NCI-H2107 treated with DMSO at 0.1 percent for 48 hours (cell line): ENCODE measurements around the gene XPR1.

Experiments used
- DNase-seq: peaks from one replicate; lab custom pipeline; 2025; ENCODE audit not compliant: unreplicated experiment; lab: John Stamatoyannopoulos, UW

XPR1 gene

DNA sequence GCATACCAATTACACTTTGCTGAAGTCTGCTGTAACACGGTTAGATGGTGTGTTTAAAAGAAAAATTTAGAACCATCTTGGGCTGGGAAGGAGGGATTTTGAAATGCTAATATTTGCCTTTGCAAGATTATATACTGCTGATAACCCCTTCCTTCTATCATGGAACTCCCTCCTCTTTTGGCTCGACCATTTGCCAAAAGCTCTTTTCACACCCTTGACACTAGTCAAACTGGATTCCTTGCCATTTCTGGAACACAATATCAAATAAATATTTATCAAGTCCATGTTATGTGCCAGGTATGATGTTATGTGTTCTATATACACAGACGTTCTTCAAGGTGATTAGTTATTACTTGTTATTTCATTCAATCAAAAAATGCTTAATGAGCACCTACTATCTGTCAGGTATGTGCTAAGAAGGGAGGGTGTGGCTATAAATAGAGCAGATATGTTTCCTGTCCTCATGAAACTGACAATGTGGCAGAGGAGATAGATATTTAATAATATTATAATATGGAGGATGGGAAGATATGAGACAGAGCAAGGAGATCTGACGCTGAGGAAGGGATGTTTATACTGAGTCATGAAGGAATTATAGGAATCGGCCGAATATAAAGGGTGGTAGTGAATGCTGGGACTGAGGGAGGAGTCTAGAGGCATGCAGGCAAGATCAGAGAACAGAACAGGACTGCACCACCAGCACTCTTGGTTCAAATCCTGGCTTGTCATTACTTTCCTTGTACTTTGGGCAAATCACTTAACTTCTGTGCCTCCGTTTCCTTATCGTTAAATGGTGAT lies 16.1 kb upstream of the XPR1 start:
- no peak for DNase-seq

DNA sequence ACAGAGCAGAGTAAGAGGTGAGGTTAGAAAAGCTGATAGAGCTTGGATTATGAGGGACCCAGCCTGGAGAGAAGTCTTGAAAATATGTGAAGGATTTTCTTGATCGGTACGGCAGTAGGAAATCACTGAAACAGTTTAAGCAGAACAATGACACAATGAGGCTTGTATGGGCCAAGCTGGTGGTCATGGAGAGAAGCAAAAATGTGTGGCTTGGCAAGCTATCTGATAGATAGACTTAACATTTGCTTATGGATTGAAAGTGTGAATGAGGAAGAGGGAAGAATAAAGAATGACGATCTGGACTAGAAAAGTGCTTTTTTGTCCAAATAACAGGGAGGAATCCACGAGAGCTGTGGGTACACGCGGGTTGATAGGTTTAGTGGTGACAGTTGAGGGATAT lies 15.4 kb upstream of the XPR1 start:
- DNase-seq, result no peak

DNA sequence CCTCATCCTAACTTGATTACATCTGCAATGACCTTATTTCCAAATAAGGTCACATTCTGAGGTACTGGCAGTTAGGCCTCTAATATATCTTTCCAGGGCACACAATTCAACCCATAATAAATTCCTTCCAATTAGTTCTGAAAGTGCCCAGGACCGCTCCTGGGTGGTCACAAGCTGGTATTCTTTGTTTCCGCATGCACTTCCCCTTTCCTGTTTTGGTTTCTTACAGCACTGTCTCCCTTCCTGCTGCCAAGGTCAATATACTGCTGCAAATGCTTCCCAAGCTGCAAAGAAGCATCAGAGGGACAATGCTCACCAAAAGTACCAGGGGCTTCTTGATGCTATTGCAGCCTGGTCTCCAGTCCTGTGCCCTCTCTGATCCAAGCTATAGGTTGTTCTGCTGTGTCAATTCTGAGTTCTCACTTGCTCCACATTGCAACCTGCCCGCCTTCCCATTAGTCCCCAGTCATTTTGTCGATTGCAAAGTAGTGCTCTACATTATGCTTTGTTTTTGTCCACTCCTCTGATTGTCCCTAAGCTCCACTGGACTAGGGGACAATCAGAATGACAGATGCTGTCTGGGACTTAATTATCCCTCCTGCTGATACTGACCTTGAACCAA lies 13.9 kb upstream of the XPR1 start:
- DNase-seq, result no peak

DNA sequence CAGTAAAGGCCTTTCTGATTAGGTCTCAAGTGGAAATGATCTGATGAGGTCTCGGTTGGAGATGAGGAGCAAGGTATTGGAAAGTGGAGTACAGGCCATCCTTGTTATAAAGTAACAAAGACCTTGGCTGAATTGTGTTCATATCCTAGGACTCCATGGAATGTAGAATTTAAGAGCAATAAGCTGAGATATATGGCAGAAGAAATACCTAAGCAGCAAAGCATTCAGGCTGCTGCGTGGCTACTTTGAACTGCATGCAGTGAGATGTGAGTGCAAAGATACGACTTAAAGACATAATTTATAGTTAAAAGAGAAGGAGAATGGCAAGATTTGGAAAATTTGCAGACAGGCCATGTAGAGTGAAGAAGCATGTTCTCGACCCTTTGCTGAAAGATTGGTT lies 11.2 kb upstream of the XPR1 start:
- DNase-seq, result no peak

DNA sequence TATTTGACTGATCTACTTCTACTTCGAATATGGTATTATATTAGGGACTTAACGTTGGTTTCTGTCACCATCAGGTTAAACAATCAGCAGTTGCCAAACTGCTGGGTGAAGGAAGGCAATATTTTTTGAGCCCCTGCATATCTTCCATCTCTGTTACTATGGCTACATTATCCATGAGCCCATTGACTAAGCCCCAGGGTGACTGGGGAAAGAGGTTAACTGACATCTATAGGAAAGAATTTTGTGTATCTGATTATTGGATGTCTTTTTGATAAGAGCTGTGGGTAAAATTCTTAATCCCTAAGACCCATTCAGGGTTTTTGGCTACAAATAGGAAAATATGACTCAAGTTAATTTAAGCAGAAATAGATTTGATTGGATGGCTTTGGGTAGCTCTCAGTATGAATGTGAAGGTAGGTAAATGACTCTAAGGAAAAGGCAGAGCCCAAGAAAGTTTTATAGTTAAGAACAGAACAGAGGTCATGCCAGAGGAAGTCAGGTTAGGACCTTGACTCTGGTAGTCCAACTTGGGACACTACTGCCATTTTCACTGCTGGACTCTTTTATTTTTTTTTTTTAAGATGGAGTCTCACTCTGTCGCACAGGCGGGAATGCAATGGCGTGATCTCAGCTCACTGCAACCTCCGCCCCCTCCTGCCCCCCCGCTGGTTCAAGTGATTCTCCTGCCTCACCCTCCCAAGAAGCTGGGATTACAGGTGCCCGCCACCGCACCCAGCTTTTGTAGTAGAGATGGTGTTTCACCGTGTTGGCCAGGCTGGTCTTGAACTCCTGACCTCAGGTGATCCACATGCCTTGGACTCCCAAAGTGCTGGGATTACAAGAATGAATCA lies 8.9 kb upstream of the XPR1 start:
- DNase-seq, result no peak

DNA sequence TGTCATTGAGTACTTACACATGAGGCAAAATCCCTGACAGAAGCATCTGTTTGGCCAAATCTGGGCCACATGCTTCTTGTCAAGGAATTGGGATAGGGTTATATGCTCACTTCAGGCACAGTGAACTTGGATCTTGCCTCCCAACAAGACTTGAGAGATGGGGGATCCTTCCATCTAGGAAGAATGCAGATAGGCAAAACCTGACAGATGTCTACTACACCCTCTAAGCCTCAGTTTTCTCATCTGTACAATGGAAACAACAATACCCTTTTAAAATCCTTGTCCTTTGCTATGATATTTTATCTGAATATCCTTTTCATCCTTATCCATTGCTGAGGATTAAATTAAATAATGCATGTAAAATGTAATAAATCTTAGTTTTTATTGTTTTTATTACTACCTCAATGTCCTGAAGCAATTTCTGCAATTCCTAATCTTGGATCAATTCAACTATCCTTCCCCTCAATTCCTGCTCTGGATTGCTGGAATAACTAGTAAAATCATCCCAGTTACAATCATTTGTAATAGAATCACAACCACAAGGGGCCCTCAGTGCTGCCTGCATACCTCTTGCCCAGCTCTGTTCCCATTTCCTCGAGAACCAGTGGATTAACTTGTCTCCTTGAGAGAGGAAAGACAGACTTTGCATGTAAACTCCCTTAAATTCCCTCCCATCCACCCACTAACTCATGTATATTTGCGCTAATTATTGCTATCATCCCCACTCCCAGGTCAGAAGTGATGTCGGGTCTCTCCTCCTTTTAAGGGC lies 8.1 kb upstream of the XPR1 start:
- DNase-seq, result no peak

DNA sequence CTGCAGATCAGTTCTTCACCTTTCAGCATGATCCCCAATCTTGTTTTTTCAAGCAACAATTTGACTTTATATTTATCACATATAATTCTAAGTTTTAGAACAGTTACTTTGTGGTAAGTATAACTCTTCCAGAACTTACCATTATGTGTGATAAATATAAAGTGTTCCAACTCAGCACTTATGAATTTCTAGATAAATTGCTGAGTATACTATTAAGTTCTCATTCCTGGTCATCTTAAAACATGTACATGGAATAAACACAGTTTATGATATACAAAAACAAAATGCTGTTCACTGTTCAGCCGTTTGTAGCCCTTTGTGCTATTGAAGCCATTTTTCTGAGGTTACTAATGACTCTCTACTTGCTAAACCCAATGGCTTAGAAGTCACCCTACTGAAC lies 5.1 kb upstream of the XPR1 start:
- DNase-seq, result no peak

DNA sequence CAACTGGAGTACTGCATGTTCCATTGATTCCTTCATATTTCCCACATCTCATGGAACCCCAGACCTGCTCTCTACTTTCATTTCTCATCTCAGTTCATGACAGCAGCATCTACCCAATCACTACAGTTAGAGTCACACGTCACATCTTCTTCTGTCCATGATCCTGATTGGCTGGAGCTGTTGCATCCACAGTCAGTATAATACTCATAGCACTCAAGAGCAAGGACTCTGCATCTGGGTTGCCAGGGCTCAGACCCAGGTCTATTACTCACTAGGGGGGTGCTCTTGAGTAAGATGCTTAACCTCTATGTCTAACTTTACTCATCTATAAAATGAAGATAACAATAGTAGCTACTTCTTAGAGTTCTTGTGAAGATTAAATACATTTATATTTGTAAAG lies 4.4 kb upstream of the XPR1 start:
- DNase-seq, result no peak

DNA sequence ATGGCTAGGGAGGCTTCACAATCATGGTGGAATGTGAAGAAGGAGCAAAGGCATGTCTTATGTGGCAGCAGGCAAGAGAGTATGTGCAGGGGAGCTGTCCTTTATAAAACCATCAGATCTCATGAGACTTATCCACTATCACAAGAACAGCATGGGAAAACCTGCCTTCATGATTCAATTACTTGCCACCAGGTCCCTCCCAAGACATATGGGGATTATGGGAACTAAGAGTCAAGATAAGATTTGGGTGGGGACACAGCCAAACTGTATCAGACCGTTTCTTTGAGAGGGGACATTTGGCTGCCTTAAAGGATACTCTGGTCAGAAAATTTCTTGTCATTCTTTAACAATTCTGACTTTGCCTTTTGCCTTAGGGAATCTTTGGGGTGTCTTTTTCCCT lies 3.2 kb upstream of the XPR1 start:
- DNase-seq, result no peak

DNA sequence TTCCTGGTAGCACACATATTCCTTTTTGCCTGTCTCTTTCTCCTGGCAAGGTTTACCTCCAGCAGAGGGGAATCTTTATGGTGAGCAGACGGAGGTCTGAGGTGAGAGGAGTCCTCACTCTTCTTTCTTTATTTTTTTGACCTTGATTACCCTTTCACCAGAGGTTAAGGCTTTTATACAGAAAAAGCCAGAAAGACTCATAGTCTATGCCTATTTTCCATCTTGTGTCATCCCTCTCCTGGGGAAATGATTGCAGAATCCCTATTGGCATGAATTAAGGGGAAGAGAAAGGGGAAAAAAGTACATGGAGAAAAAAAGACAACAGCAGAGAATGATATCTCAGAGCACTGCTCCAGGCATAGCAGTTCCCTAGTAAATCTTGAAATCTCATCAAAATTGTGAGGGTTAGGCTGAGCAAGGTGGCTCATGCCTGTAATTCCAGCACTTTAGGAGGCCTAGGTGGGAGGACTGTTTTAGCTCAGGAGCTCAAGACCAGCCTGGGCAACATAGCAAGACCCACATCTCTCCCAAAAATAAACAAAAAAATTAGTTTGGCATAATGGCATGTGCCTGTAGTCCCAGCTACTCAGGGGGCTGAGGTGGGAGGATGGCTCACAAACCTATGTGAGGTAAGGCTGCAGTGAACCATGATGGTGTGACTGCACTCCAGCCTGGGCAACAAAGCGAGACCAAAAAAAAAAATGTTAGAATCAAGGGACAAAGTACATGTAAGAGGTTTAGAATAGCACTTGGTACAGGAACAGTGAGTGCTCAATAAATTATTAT lies 1.2 kb upstream of the XPR1 start:
- no peak for DNase-seq

DNA sequence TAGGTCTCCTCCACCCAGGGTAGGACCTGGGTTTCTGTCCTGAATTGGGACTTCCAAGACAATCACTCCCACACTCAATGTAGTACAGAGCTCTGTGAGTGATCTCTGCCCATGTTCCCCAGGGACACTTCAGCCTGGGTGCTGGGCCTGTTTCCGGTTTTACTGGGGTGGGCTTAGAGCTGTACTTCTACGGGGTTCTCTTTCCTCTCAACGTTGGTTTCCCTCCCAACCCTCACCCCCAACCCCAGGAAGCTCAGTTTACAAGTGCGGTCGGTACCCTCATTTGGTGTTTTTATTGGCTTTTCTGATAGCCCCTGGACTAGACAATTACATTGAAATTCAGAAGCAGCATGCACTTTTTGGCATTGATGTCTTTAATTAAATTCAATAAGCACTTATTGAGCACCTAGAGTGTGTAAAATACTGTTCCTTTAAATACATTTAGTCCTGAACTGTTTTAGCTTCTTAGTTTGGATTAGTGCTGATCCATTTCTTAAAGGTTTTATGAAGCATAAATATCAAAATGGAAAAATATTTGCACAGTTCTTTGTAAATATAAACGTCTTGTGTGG lies 542 bp upstream of the XPR1 start:
- DNase-seq, result no peak

DNA sequence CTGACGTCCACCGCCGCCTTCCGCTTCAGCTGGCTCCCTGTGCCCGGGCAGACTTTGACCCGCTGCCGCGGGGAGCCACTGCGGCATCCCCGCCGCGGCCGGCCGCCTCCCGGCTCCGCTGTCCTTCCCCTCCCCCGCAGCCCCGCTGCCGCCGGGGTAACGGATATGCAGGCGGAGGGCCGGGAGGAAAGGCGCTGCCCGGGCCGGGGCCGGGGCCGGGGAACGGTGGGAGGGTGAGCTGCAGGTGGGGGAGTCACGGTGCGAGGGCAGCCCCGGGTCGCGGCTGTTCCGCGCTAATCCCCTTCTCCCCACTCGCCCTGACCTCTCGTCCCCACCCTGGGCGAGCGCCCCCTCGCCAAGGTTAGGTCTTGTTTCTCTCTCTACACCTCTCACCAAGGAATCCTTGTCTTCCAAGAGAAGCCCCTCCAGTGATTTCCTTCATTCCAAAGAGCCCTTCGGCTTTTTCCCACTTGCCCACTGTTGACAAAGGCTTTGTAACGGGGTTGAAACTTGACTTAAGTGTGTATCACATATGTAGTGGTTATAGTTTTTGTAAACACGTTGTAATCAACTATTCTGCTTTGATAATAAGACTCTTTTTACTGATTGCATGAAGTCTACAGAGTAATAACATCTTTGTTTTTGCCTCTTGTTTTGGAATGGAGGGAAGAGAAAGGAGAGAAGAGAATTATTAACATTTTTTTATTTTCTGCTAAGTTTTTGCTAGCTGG lies 669 bp downstream of the XPR1 start:
- DNase-seq, result peak; percentile 53

DNA sequence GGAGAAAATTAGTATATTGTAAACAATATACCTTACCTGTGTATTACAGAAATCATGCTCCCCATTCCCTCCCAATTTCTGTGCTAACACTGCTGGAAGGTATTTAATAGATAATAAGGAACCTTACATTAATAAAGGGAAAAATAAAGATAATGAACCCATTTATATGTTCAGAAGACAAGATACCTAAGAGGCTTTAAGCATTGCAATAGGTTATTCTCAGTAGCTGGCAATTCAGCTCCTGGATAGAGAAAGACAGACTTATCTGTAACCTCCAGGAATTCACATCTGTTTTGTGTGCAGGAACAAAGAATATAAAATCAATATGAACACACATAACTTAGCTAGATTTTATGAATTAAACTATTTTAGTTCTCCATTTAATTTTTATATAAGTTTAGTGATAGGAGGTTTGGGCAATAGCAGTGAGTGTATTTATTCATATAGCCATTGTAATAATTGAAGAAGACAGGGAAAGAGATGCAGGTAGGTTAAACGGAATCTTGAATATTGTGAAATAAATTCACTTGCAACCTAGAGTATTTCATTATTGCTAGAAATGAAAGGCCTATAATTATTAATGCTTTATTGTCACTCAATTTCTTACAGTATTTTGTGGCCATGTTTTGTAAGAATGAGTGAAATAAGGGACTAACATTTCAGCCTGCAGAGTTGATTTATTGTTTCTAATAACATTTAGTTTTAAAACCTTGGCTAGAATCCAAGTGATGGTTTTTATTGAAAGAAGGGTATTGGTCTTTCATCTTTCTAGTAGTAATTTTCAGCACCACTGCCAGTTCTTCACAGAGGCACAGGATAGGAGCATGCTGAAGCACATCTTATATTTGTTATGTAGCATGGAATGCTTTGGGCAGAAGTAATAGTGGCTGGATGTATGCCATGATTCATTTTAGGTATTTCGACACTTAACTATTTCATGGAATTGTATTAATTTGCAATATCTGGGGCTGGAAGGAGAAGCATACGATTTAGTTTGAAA lies 1.5 kb downstream of the XPR1 start:
- peak; percentile 35 for DNase-seq

DNA sequence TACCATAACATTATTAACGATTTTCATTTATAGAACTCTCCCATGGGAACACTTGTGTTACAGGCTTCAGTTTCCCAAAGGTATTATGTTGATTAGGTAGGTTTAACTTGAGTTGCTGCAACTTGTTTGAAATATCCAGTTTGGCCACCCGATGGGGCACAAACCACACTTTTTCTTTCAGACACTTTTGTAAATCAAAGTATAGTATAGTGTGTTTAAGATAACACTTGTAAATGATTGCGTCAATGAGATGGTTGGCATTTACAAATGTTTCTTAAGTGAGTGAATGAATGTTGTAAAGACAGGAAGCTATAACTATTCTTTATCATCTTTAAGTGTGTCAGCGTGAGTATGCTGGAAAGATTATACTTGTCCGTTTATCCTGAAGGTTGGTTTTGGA lies 4.3 kb downstream of the XPR1 start:
- DNase-seq, result peak; percentile 86

DNA sequence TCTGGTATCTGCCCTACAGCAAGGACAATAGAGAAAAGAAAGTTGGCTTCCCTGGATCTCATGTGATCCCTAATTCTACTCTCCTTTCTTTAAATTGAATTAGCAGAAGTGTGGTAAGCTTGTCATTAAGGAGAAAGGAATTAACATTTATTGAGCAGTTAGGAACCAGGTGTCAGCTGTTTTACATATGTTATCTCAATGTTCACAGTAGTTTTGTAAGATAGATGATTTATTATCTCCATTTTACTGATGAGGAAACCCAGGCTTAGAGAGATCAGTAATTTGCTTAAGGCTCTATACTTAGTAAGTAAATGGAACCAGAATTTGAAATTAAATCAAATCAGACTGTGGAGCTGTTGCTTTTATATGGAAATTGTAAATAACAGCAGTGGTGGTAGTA lies 8.0 kb downstream of the XPR1 start:
- DNase-seq, result no peak

DNA sequence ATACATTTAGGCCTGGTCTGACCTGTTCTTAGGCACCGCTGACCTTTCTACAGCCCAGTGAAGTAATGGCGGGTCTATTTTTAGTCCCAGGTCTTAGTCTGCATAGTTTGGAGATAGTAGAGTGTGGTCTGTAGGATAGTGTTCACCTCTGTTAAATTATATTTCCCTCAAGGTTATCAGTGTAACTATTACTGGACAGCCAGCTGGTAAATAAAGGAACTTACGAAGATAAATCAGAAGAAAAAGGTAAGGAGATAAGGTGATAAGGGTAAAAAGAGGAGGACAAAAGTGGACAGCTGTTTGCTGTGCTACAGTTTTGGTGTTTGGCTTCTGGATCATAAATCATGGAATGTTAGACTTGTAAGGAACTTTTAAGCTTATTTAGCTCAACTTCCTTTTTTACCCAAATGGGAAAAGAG lies 8.7 kb downstream of the XPR1 start:
- DNase-seq, result no peak

DNA sequence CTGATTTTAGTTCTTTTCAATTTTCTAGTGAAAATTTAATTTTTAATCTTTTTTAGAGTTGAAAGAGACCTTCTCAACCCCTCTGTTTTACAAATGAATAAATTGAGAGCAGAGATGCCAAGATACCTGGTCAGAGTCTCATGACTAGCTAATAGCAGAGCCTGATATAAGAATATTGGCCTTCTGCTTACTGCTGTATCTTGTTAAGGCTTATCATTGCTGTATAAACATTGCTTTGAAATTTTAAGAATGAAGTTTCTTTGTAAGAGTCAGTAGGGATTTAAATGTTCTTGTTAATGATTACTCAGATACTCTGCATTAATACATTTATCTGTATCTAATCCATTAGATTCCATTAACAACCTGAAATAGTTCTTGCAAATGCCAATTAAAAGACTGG lies 9.8 kb downstream of the XPR1 start:
- no peak for DNase-seq

DNA sequence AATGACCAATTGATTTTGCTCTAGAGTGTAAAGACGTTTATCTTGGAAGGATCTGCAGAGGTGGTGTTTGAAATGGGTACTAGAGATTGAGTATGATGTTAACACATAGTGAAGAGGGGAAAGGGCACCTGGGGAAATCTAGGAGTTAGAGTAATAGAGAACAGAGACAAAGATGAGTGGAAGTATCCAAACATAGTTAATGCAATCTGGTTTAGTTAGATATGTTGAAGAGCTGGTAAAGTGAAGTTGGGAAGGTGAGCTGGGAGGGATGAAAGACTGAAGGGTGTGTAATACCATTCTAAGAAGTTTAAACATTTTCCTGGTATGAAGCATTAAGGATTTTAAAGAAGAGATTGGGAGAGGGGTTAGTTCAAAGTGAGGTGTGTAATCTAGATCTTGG lies 11.0 kb downstream of the XPR1 start:
- DNase-seq, result no peak
